ENCODE data around the gene TTC13. TPM values are rescaled to one million over a fixed set of nuclear protein-coding genes. Genes with fewer than 3 reads are reported as not detected.
A peak's percentile ranks its signal among the peaks of the same experiment; 100 is the strongest.

TTC13 gene
- polyA plus RNA-seq, 3 donors, result 4.2 to 6.4 (median 4.3) TPM

DNA sequence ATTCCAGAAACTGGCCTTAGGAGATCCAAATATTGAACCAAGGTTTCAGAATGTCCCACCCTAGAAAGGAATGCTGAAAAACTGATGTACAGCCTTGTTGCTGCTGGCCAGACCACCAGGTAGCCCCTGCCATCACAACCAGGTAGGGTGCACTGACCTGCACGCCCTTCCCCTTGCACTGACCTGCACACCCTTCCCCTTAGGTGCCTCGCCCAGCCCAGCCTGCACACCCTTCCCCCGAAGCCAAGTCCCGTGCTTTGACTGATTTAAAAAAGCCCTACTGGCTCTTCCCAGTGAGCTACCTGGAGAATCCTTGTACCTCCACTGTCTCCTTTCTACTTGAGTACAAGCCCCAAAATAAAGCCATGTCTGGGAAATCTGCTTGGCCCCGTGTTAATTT is 84.0 kb downstream of the TTC13 start:
- WGBS, 3 donors, result 77 to 89% (median 86%) methylated on average over 5 of the region's 5 CpGs
- H3K27ac ChIP-seq (ENCODE audit: low read depth, low read length), result no peak overlapping the region

DNA sequence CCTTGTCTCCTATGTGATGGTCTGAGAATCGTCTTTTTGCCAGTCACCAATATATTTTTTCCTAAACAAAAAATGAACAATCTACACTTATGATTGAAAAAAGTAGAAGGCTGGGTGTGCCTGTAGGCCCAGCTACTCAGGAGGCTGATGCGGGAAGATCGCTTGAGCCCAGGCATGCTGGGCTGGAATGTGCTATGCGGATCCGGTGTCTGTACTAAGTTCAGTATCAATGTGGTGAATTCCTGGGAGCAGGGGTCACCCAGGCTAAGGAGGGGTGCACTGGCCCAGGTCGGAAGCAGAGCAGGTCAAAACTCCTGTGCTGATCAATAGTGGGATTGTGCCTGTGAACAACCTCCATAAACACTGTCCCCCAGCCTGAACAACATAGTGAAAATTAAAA is 84.6 kb downstream of the TTC13 start:
- no peak overlapping the region for H3K27ac ChIP-seq (ENCODE audit: low read depth, low read length)
- WGBS, 3 donors, result 89 to 92% (median 90%) methylated on average over 6 of the region's 6 CpGs

DNA sequence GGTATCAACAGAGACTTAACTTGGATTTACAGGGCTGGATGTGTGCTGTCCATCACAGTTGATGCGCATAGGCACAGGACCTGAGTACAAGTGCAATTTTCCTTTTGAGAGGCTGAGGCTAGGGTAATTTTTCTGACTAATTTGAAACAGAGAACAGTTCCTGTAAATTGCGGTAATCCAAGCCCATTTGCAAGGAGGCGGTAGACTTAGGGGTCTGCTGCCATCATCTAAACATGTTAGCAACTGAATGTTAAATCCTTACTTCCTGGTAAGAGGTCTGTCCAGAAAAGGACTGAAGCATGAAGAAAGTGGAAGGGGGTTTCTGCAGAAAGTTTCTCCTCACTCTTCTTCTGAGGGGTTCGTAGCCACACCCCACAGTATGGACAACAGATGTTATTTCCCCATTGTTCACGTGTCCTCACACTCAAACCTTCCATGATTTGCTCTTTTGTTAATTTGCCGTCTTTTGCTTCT is 86.6 kb downstream of the TTC13 start:
- 82 to 83% (median 83%) methylated on average over 6 of the region's 6 CpGs for WGBS, 3 donors
- H3K27ac ChIP-seq (ENCODE audit: low read depth, low read length), result no peak overlapping the region

DNA sequence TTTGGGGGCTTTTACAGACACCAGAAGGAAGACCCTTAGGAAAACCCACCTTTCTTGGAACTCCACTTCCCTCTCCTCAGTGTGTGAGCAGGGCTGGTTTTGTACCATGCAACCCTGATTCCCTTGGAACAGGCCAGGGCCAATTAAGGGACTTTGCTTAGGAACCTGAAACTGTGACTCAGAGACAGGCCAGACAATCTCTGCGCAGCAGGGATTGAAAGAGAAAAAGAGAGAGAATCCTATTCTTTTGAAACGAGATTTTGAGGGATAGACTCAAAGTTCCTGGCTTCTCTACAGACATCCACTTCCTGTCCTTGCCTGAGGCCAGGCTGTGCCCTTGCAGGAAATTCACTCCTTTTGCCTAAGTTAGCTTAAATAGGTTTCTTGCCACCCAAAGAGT is 87.2 kb downstream of the TTC13 start:
- H3K27ac ChIP-seq (ENCODE audit: low read depth, low read length), result no peak overlapping the region
- 46 to 65% (median 54%) methylated on average over 2 of the region's 2 CpGs for WGBS, 3 donors

DNA sequence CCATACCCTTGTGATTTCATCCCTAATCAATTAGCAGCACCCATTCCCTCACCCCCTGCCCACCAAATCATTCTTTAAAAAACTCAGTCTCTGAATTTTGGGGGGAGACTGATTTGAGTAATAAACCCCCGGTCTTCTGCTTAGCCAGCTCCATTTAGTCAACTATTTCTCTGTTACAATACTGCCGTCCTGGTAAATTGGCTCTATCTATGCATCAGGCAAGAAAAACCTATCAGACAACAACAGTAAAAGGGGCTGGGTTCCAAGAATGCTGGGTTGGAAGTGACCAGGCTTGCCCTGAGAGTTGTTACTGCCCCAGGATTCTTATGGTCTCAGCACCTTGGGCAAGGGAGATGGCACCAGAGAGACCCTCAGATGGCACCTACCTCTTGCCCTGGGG is 94.0 kb downstream of the TTC13 start:
- no peak overlapping the region for H3K27ac ChIP-seq (ENCODE audit: low read depth, low read length)
- 88 to 94% (median 89%) methylated on average over 2 of the region's 2 CpGs for WGBS, 3 donors

DNA sequence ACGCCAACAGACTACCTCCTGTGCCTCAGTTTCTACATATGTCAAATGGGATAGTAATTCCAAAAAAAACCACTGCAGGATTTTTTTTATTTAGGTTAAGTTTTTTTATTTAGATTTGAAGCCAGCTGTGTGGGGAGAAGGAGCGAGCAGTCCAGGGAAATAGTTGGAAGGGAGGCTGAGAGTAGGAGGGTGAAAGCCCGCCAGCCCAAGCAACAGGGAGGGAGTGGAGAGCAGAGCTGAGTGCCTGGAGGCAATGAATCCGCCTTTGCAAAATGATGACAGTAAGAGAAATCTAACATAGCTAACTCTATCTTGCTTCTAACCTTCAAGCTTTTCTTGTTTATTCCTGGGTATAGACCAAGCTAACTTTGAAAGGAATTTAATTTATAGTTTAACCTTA is 94.7 kb downstream of the TTC13 start:
- no peak overlapping the region for H3K27ac ChIP-seq (ENCODE audit: low read depth, low read length)
- 63 to 87% (median 67%) methylated on average over 4 of the region's 4 CpGs for WGBS, 3 donors

DNA sequence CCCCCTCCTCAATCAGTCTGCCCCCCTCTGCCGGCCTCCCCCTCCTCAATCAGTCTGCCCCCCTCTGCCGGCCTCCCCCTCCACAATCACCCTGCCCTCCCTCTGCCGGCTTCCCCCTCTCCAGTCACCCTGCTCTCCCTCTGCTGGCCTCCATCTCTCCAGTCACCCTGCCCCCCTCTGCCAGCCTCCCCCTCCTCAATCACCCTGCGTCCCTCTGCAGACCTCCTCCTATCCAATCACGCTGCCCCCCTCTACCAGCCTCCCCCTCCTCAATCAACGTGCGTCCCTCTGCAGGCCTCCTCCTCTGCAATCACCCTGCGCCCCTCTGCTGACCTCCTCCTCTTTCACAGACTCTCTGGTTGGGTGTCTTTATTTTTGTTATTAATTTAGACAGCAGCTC is 98.9 kb downstream of the TTC13 start:
- 31 to 50% (median 36%) methylated on average over 8 of the region's 8 CpGs for WGBS, 3 donors
- H3K27ac ChIP-seq (ENCODE audit: low read depth, low read length), result no peak overlapping the region

DNA sequence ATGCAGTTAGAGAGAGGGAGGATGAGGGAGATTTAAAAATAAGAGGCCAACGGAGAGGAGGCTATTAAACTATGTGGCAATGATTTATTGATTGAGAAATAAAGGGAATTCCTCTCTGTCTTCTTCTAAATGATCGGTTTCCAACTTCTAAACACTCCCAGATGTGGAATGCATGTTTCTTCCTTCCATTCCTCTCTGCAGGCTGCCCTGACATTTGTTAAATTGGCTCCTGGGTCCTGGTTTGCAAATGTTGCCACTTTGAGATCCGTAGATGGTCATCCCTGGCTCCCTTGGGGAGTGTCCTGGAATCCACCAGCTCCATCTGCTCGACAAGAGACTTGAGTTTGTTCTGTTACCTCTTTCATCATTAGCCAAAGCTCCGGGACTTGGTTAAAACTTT is 100.1 kb downstream of the TTC13 start:
- WGBS, 3 donors, result 30 to 45% (median 33%) methylated on average over 5 of the region's 5 CpGs
- H3K27ac ChIP-seq (ENCODE audit: low read depth, low read length), result no peak overlapping the region

DNA sequence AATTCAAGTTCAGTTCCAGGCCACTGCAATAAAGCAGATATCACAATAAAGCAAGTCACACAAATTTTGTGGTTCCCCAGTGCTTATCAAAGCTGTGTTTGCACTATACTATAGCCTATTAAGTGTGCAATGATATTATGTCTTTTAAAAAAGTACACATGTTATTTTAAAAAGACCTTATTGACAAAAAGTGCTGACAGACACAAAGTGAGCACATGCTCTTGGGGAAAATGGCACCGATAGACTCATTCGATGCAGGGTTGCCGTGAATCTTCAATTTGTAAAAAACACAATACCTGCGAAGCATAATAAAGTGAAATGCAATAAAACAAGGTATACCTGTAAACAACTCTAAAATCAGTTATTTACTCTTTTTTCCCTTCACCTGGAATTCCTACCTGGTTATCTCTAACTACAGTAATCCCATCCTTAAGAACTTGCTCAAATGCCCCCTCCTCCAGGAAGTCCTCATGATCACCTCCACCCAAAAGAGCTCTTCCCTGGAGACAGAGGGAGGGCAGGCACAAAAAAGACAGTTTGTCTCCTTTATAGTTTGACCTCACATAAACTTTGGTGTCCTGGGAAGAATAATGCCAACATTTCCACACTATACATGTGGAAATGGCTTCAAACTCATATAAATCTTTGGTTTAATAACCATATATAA is 100.6 kb downstream of the TTC13 start:
- H3K27ac ChIP-seq (ENCODE audit: low read depth, low read length), result no peak overlapping the region

DNA sequence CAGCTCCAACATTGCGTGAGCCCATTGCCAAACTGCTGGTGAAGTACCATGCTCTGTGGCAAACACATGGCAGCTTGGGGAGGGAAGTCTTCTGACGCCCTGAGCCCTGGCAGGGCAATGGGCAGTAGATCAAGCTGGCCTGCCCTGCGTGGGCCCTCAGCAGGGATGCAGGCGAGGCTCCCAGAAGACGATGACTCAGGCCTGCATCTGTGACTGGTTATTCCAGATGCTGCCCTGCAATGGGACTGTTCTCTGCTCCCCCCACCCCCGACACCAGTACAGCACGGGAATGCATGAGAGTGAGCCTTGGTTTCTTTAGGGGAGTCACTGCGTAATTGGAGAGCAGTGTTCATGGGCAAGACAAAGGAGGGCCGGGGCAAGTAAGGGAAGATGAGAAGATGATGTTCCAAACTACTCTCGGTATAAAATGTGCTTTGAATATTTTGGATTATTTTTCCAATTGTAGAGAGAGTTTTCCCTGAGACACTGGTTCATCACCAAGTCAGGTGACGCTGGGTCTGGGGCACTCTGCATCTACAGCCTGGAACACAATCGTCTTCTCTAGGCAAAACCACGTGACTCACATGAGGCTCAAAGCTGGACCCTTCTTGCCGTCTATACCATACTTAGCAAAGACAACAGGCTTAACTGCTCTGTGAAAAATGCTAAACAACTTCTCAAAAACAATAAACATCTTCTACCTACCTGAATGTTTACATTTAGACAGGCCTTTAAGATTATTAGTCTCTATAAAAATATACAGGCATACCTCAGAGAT is 101.3 kb downstream of the TTC13 start:
- WGBS, 3 donors, result 82 to 88% (median 87%) methylated on average over 14 of the region's 14 CpGs
- no peak overlapping the region for H3K27ac ChIP-seq (ENCODE audit: low read depth, low read length)

More for the DNA sequence above, 100.6 kb downstream of the TTC13 start:
- WGBS, 3 donors, result 91 to 95% (median 92%) methylated on average over 4 of the region's 4 CpGs

DNA sequence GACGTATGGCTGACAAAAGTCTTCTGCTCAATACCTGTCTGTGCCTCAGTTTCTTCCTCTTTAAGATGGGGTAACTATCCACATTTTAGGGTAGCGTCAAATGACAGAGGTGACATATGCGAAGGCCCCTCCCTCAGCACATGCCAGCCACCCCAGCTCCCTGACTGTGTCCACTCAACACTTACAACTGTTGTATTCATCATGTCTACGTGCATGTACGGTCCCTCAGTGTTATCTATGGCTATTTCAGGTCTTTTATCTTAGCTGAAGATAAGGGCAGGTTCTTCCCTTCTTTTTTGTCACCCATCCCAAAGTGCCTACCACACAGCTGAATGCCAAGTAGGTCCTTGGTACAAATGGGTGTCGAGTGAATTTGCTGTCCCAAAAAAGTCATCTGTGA is 102.0 kb downstream of the TTC13 start:
- WGBS, 3 donors, result 83 to 94% (median 93%) methylated on average over 6 of the region's 6 CpGs
- no peak overlapping the region for H3K27ac ChIP-seq (ENCODE audit: low read depth, low read length)

DNA sequence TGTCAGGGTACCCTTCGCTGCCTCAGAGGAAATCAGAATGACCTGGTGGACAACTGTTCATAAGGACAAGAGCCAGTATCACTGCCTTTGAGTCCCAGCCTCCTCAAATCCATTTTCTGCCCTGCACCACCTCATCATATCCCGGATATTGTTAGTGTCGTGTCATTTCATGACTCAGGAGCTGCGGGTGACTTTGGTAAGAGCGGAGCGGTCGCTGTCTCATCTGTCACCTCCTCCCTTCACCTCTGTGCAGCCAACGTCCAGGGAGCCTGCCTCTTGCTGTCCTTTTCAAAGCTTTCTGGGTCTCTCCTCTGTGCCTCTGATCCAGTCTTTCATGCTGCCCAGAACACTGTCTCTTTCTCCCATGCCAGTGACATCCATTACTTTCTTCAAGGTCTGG is 103.3 kb downstream of the TTC13 start:
- WGBS, 3 donors, result 91 to 96% (median 95%) methylated on average over 8 of the region's 8 CpGs
- no peak overlapping the region for H3K27ac ChIP-seq (ENCODE audit: low read depth, low read length)

DNA sequence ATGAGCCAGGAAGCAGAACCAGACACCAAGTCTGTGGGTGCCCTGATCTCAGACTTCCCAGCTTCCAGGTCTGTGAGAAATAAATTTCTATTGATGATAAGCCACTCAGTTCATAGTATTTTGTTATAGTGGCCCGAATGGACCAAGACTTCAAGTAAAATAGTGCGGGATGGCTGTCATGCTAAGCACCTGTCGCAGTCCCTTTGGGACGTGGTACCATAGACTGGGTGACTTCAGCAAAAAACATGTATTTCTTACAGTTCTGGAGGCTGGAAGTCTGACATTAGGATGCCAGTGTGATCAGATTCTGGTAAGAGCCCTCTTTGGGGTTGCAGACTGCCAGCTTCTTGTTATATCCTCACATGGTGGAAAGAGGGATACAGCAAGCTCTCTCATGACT is 107.7 kb downstream of the TTC13 start:
- WGBS, 3 donors, result 95 to 98% (median 98%) methylated on average over 4 of the region's 4 CpGs
- H3K27ac ChIP-seq (ENCODE audit: low read depth, low read length), result no peak overlapping the region

DNA sequence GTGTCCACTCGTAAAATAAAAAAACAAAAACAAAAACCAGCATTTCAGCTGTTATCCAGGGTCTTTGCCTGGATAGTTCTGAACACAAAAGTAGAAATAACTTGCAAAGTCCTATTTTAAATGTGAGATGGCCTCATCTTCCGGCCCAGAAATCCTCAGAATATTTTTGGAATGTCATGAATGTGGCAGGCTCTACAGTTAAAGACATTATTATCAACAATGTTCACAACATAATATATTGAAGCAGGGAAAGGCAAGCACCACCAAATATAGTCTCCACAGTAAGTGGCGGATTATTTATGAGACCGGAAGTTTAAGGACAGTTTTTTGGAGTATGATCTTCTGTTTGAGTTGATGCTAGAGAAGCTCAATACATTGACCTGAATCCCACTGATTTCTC is 109.2 kb downstream of the TTC13 start:
- no peak overlapping the region for H3K27ac ChIP-seq (ENCODE audit: low read depth, low read length)
- 66 to 81% (median 78%) methylated on average over 4 of the region's 4 CpGs for WGBS, 3 donors

DNA sequence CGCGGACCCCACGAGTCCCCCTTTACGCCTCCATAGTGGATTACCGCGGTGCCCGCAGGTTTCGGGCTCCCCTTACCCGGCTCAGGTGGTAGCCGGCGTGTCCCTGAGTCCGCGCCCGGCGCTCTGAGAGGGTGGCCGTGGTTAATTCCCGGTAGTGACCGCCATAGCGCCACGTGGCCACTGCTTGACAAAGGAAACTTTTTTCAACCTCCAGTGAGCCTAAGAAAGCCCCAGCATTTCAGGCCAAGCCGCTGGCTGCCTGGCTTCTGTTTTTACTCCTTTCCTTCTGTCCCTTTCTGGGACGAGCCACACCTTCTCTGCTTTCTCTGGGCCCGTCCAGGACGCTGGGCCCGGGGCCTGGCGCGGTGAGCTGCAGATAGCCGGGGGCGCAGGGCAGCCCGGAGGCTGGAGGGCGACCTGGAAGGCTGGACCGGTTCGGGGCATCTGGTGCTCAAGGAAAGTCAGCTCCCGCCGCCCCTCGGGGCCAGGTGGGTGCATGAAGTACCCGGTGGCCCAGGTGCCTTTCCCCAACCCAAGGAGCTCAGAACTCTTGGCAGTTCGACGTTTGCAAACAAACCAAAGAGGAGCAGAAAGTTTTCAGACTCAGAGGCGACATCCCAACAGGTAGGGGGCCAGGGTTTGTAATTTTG is 109.8 kb downstream of the TTC13 start:
- no peak overlapping the region for H3K27ac ChIP-seq (ENCODE audit: low read depth, low read length)
- WGBS, 3 donors, result 6 to 10% (median 7%) methylated on average over 36 to 40 of the region's 40 CpGs

DNA sequence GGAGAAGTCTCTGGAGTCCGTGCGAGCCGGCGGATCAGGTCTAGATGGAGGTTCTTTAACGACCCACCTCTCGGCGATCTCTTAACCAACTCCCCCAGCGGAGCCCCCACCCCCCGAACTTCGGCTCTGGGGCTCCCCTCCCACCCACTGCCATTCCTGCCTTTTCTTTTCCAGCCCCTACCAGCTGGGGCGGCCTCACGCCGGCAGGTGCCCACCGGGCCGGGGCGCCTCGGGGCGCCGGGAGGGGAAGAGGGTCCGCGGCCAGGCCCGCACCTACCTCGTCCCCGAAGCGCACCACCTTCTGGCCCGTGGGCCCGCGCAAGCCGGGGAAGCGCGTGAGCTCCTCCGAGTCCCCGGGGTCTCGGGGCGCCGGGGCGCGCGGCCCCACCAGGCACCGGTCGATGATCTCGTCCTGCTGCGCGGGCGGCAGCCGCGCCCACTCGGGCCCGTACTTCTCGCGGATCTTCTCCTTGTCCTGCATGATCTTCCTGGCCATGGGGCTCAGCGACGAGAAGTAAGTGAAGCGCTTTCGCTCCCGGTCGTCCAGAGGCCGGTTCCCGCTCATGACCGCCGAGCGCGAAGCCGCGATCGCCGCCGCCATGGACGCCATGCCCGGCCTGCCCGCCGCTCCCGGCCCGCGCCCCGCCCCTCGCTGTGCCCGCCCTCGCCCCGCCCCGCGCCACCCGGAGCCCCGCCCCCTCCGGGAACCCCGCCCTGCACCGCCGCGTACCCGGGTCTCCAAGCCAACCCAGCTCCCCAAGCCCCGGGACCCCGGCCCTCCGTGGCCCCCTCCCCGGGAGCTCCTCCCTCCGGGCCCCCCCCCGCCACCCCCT is 110.5 kb downstream of the TTC13 start, which contains the start of gene C1orf198:
Gene C1orf198 (minus strand): TSS at position 619 of the 833 bp plus-strand sequence. CDS start 9 bp downstream, at position 610.
- H3K27ac ChIP-seq (ENCODE audit: low read depth, low read length), result peak within 1 kb of the TSS; percentile 3
- WGBS, 3 donors, result 0 to 1% (median 0%) methylated on average over 48 to 96 of the region's 96 CpGs

DNA sequence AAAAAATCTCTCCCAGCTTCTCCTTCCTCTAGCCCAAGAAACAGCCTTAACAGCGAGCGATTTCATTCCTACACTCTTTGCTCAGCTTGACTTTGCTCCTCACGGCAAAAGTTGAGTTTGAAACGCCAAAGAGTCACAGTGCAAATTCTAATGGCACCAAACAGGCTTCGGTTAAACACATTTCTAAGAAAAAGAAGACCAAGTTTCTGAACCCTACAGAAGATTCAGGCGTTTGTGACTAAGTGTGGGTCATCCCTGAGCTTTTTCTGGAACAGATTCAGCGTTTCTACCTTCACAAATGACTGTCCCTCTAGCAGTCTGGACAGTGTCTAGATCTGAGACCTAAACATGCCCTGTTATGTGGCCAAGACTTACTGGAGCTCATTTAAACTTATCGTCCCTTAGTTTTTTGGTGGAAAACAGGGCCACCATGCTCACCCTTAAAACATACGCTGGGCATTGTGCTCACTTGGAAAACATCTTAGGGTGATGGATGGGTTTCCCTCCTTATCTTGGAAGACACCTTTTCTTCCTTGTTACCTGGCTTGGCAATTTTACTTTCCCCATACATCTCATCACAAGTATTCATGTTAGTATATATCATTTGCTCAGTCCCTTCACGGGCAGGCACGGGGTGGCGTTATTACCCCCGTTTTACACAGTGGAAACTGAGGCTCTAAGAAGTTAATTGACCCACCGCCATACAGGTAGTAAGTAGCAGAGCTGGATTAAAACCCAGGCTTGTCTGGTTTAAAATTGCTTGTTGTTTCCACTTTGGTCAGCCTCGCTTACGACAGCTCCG is 111.4 kb downstream of the TTC13 start:
- peak overlapping the region; percentile 7 for H3K27ac ChIP-seq (ENCODE audit: low read depth, low read length)
- 12 to 25% (median 19%) methylated on average over 17 of the region's 17 CpGs for WGBS, 3 donors

Measured in adipose tissue (tissue), 3 donors.